Heart left ventricle (tissue), 16 donors: ENCODE data around the gene MAP4K2. TPM values are rescaled to one million over a fixed set of nuclear protein-coding genes. Genes with fewer than 3 reads are reported as not detected.

Experiments used
- ATAC-seq, 4 donors: fragments of 200-7000 bp; cut with Tn5 transposase; one replicate each; pipeline ENCODE4 v1.9.1; 2020 to 2022; ENCODE audit warnings: moderate library complexity in 4 of 4, mild to moderate bottlenecking in 3 of 4, moderate number of reproducible peaks in 1 of 4
- DNase-seq, 5 donors: peaks; one replicate each; pipeline ENCODE4 v3.0.0-alpha.2; 2020
- H3K27ac ChIP-seq, 12 donors: fragments of 200-600 bp; sonication (generic) in 4 of 12; one replicate each; pipeline versions ENCODE4 v1.5.0 to v1.8.0; 2016 to 2022; ENCODE audit warnings: mild to moderate bottlenecking in 2 of 12
- H3K27me3 ChIP-seq, 9 donors: fragments of 200-600 bp; sonication (generic) in 2 of 9; one replicate each; pipeline versions ENCODE4 v1.5.1 to v1.8.0; 2016 to 2022; ENCODE audit warnings: mild to moderate bottlenecking in 3 of 9
- H3K36me3 ChIP-seq, 9 donors: fragments of 200-600 bp; sonication (generic) in 2 of 9; one replicate each; pipeline versions ENCODE4 v1.5.0 to v1.8.0; 2018 to 2022; ENCODE audit warnings: mild to moderate bottlenecking in 2 of 9
- H3K4me1 ChIP-seq, 12 donors: fragments of 200-600 bp; sonication (generic) in 4 of 12; one replicate each; pipeline versions ENCODE4 v1.5.0 to v1.8.0; 2016 to 2022; ENCODE audit warnings: mild to moderate bottlenecking in 3 of 12
- H3K4me3 ChIP-seq, 12 donors: fragments of 200-600 bp; sonication (generic) in 4 of 12; one replicate each; pipeline versions ENCODE4 v1.5.0 to v1.8.0; 2017 to 2022; ENCODE audit warnings: mild to moderate bottlenecking in 9 of 12, moderate library complexity in 4 of 12
- H3K9me3 ChIP-seq, 12 donors: fragments of 200-600 bp; sonication (generic) in 4 of 12; one replicate each; pipeline versions ENCODE4 v1.5.0 to v1.8.0; 2016 to 2022; ENCODE audit warnings: mild to moderate bottlenecking in 1 of 12
- POLR2A ChIP-seq, 2 donors: fragments of 450-650 bp; IDR thresholded peaks; one replicate each; pipeline ENCODE4 v1.6.1; 2017; ENCODE audit warnings: antibody characterized with exemption in 2 of 2, mild to moderate bottlenecking in 2 of 2, moderate library complexity in 2 of 2
- WGBS, 4 donors: extraction: QIAGEN DNeasy Blood & Tissue Kit in 2 of 4; methylation state at CpG; one replicate each; pipeline versions ENCODE4 v1.1.5 to v1.1.7; 2013 to 2018; 5-methylcytosine and 5-hydroxymethylcytosine counted together
- intact Hi-C, 10 donors: fragments of 100-400 bp; cut with DNase I; formaldehyde crosslinking; loops; one replicate each; pipeline versions ENCODE4 v1.11.1 to v1.14.2; 2022
- polyA plus RNA-seq, 2 donors: library from polyadenylated mRNA; stranded (reverse); fragments of 200-250 nt; gene quantifications; one replicate each; pipeline ENCODE4 v1.2.3, GENCODE V29; 2013
- total RNA-seq, 9 donors: library from RNA; depleted of rRNA in 2 of 9; stranded (reverse); fragments of >200 nt in 2 of 9; fragmentation: NEBNext Ultra II Directional in 3 of 9; extraction: Animal tissue kit (Norgen Biotek cat#: 25700) in 3 of 9; gene quantifications; one replicate each; pipeline versions ENCODE4 v1.1.0 to v1.2.4, GENCODE V29; 2016 to 2023
- TF ChIP-seq, protein P1 (sequence below), 12 donors: fragments of 200-600 bp; sonication (generic) in 4 of 12; IDR thresholded peaks; one replicate each; pipeline versions ENCODE4 v1.5.0 to v1.8.0; 2018 to 2022; ENCODE audit warnings: antibody characterized with exemption in 12 of 12, mild to moderate bottlenecking in 5 of 12
- donor health status: ischemic (EF 13 %, LVEDD 7.1; RV severe dilation, severe dysfunction).
- donor health status: healthy with polysubstance abuse.
- donor health status: DM: no; HTN: yes; CAD: no.
- donor health status: DM: no; HTN: no; CAD: no.
- donor health status: ischemic (EF 25% LVEDD 6.9; RV normal size, moderate dysfunction).
- donor health status: ischemic (EF 25% LVEDD 5.7; RV mildly dilated, moderate dysfunction).
- donor health status: healthy.
- donor health status: DM: yes; HTN: yes; CAD: no.
- donor health status: ischemic (EF 35%, LVEDD 5.7; RV mildly dilated, moderate dysfunction).
- donor health status: nonischemic (EF 11% LVEDD 7.7; RV severe dilation, severe dysfunction).
- donor health status: DM: yes; HTN: yes; CAD: no.
- donor health status: PGD.
- donor health status: ischemic (EF 29% LVEDD 5.4; RV normal size, mild dysfunction).
- donor health status: nonischemic (EF 23%, LVEDD 6.1; RV moderate dilation, normal function).

Gene MAP4K2
- total and polyA plus RNA-seq, 11 donors, result 7.0 to 27.5 (median 8.6) TPM

DNA sequence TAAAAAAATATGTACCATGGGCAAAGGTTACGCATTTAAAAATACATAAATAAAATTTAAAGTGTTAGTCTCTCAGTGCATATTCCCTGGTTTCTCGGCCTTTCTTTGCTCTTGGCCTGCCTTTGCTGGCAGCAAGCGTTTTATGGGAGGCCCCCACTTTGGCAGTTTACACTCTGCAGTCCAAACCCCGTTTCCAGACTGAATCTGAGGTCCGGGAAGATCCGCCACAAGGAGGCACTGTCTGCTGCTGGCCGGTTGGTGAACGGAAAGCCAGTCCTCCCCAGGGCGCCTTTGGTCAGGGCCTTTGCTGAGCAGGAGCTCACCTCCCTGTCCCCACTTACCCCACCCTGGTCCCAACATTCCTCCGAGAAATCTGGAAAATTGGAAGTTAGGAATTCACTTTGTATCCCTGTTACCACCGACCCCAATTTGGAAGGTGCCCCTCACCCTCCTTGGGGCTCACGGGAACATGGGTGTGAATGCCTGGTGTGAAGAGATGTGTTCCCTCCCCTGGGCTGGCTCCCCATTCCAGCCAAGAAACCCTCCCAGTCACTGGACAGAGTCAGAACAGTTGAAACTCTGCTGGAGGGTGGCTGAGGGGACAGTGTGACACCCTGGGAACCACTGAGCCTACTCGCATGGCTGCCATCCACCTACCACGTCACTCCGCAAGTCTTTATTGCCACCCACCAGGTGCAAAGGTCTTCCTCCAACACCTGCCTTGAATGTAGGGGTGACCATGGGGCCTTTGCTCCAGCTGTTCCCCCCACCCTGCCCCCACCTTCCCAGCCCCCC, 15.3 kb downstream of the MAP4K2 start:
- no peak for TF ChIP-seq POLR2A (IDR thresholded peaks at IDR 0.05)
- TF ChIP-seq, protein P1, sequence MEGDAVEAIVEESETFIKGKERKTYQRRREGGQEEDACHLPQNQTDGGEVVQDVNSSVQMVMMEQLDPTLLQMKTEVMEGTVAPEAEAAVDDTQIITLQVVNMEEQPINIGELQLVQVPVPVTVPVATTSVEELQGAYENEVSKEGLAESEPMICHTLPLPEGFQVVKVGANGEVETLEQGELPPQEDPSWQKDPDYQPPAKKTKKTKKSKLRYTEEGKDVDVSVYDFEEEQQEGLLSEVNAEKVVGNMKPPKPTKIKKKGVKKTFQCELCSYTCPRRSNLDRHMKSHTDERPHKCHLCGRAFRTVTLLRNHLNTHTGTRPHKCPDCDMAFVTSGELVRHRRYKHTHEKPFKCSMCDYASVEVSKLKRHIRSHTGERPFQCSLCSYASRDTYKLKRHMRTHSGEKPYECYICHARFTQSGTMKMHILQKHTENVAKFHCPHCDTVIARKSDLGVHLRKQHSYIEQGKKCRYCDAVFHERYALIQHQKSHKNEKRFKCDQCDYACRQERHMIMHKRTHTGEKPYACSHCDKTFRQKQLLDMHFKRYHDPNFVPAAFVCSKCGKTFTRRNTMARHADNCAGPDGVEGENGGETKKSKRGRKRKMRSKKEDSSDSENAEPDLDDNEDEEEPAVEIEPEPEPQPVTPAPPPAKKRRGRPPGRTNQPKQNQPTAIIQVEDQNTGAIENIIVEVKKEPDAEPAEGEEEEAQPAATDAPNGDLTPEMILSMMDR (IDR thresholded peaks at IDR 0.05), result peak; percentile 46 to 76 (median 62)
- Histone ChIP-seq H3K9me3 (no peaks in the 10 kb centered on the region), H3K4me3 (no peak overlapping the region), H3K27ac (peak overlapping the region in 1 of 12 donors; percentile 26), H3K27me3 (no peaks in the 10 kb centered on the region), H3K4me1 (no peaks in the 10 kb centered on the region), H3K36me3 (peaks cover 0 to 39% (median 15%) of the 10 kb centered on the region in 9 donors)
- ATAC-seq (peak in 3 of 4 donors; percentile 55 to 74 (median 65)), DNase-seq (peak in 1 of 5 donors; percentile 61)
- WGBS, 4 donors, result 54 to 58% (median 56%) methylated on average over 15 of the region's 15 CpGs
- intact Hi-C loops, result loop anchor here in 1 of 10 donors (2.0 to 5.0 kb wide), 2 partner anchors 105 to 331 kb away; no protein-coding TSS in a partner anchor

DNA sequence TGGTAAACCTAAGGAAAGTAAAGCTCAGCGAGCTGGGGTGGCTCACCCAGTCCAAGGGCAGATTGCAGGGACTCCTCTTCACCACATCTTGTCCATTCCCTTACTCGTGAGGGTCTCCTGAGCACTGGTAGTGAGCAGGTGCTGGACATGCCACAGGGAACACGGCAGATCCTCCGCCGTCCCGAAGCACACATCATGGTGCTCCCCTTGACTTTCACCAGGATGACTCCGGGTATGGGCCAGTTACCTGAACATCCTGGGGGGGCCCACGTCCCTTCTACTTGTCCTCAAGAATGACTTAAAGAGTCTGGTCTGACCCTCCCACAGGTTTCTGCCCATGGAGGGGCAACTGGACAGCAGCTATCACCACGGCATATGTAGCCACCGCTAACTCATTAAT, 16.7 kb downstream of the MAP4K2 start:
- WGBS, 4 donors, result 89 to 92% (median 90%) methylated on average over 10 of the region's 10 CpGs
- no peaks in the 10 kb centered on the region for H3K4me1 ChIP-seq
- TF ChIP-seq POLR2A (IDR thresholded peaks at IDR 0.05), result no peak
- TF ChIP-seq, protein P1 (IDR thresholded peaks at IDR 0.05), result no peak
- H3K36me3 ChIP-seq, result peaks cover 0 to 27% (median 15%) of the 10 kb centered on the region in 9 donors
- intact Hi-C loops, result loop anchor here in 1 of 10 donors (2.0 to 5.0 kb wide), 2 partner anchors 106 to 332 kb away; no protein-coding TSS in a partner anchor
- no peak for DNase-seq
- no peaks in the 10 kb centered on the region for H3K9me3 ChIP-seq
- no peak overlapping the region for H3K27ac ChIP-seq
- no peak overlapping the region for H3K4me3 ChIP-seq
- no peaks in the 10 kb centered on the region for H3K27me3 ChIP-seq
- no peak for ATAC-seq

DNA sequence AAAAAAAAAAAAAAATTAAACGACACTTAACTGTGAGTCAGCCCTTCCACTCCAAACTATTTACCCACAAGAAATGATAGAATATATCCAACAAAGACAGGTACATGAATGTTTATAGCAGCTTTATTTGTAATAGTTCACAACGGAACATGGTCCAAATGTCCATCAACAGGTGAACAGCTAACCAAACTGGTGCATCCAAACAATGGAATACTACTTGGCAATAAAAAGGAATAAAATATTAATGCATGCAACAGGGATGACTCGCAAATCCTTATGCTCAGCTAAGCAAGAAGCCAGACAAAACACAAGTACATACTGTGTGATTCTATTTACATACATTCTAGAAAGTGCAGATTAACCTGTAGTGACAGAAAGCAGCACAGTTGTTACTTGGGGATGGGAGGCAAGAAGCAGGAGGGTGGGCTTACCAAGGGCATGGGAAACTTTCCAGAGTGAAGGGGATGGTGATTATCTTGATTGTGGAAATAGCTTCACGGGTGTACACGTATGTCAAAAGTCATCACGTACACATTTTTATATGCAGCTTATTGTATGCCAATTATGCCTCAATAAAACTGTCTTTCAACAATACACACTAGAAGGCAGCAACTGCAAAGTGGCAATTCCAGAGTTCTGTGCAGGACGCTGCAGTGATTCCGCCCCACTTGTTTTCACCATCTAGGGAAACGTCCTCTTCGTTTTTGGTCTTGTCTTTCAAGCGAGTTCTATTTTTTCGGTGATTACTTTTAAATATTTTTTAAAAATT, 18.0 kb downstream of the MAP4K2 start:
- no peaks in the 10 kb centered on the region for H3K27me3 ChIP-seq
- no peaks in the 10 kb centered on the region for H3K9me3 ChIP-seq
- H3K36me3 ChIP-seq, result peaks cover 0 to 18% (median 9%) of the 10 kb centered on the region in 9 donors
- no peak overlapping the region for H3K4me3 ChIP-seq
- DNase-seq, result no peak
- intact Hi-C loops, result loop anchor here in 1 of 10 donors (5.0 kb wide), 1 partner anchor 107 kb away; no protein-coding TSS in a partner anchor
- no peak overlapping the region for H3K27ac ChIP-seq
- 91 to 93% (median 91%) methylated on average over 12 of the region's 12 CpGs for WGBS, 4 donors
- TF ChIP-seq POLR2A (IDR thresholded peaks at IDR 0.05), result no peak
- TF ChIP-seq, protein P1 (IDR thresholded peaks at IDR 0.05), result no peak
- H3K4me1 ChIP-seq, result peaks cover 0 to under 1% (median 0%) of the 10 kb centered on the region in 12 donors
- ATAC-seq, result no peak
